HuH-7.5 (cell line): ENCODE results near the gene TMEM117.
A peak's percentile ranks its signal among the peaks of the same experiment; 100 is the strongest.

Experiments used
- DNase-seq: peaks from one replicate; pipeline ENCODE4 v3.0.0; 2011; ENCODE audit warnings: low spot score

TMEM117 gene

DNA sequence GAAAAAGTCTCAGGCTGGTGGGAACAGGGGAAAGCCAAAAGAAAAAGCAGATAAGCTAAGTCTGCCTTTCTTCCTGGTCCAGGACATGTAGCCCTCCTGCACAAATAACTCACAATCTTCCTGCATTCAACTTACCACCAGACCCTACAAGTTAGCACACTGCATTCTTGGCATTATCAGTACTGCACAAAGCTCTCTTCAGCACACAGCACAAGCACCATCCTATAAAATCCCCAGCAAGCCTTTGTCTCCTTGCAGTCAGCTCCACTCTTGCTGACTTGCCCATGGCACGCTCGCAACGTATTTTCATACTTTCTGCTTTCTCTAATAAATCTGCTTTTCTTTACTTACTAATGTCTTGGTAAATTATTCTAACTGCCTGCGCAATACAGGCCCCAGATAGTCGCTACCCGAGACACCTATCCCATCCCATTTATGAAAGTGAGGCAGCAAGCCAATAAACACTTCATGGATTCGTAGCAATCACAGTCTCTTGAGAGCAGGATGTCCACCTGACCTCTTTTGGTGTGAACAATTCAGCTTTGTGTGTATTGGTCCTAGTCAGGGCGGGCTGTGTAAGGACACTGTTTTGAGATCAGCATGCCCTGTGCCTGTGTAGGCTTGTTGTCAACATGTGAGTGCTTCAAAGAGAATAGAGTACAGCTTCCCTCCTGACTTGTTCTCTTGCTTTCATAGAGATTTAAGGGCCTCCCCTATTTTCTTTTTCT, 49.0 kb downstream of the TMEM117 start:
- no peak for DNase-seq

GRCh38 chr12:43887397-43887796, 51.5 kb downstream of the TMEM117 start:
- no peak for DNase-seq

GRCh38 chr12:43891856-43892574, 56.1 kb downstream of the TMEM117 start:
- no peak for DNase-seq

DNA sequence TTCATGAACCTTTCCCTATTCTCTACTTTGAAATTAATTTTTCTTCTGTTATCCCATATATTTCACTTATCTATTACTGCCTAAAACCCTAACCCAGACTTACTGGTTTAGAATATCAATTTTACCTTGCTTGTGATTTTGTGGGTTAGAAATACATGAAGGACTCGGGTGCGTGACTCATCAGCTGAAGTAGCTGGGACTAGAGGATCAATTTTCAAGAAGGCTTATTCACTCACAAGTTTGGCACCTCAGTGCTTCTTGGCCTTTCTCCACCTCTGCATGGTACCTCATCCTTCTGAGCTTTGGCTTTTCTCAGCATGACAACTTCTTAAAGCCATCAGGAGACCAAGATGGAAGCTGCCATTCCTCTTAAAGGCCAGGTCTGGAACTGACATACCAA, 57.8 kb downstream of the TMEM117 start:
- no peak for DNase-seq

DNA sequence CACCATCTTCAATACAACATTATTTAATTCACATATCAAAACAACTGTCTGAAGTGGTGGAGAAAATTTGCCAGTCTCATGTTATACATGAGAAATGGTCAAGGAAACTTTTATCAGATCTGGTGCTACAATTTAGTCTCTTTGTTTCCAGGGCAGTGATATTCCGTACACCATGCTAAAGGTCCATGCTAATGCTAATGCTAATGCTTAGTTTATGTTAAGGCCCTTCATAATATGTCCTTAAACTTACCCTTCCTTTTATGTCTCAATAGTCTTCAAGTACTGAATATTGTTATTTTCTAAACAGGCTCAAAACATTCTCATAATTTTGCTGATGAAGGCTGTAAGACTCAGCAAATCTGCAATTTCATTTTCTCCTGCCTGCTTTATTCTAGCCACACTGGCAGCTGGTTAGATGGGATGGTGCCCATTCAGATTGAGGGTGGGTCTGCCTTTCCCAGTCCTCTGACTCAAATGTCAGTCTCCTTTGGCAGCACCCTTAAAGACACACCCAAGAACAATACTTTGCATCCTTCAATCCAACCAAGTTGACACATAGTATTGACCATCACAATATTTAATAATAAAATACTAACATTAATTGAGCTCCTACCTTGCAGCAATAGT, 59.8 kb downstream of the TMEM117 start:
- DNase-seq: no peak

DNA sequence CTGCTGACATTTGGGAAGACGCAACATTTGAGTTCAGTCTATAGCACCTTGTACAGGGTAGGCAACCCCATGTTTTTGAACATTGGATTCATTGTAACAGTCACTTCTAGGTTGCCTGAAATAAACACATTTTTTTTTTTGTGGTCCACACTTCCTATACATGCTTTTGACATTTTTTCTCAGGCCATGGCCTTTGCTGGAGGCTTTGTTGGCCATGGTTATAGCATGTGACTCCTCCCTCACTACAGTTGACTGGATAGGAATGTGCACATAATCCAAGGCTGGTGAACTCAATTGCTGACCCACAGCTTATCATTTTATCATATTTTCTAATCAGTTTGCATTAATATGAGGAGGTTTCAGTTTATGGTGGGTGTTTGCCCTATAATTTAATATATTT, 60.6 kb downstream of the TMEM117 start:
- no peak for DNase-seq

DNA sequence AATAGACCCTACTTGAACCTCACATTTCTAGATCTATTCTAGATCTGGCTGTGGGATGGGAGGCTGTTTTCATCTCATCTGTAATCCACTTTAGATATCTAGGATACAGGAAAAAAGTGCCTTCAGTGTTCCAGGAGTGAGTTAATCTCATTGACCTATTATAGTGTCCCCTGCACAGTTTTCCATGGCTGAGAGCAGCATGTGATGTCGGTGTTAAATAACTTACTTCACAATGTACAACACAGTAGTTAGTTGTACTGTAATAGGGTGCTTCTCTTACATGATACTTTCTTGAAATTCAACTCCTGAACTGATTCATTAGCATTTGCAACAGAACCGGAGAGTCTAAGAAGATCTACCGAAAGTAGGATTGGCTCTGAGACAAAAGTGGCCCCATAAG, 62.6 kb downstream of the TMEM117 start:
- no peak for DNase-seq

DNA sequence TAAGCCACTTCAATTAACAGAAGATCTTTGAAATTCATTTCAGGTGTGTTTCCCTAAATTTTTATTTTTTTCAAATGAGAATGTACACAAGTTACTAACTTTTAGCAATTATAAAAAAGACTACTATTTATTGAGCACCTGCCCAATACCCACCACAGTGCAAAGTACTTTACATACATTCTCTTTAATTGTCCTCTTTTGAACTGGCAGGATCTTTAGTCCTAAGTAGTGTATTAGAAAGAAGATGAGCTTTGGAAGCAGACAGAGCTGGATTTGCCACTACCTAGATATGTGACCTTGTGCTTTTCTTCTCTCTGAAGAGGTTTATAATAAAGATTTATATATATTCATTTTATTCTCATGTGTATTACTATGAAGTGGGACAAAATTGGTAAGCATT, 63.7 kb downstream of the TMEM117 start:
- no peak for DNase-seq

- DNase-seq: no peak
Measured at GRCh38 chr12:43903686-43904085, 67.8 kb downstream of the TMEM117 start.

DNA sequence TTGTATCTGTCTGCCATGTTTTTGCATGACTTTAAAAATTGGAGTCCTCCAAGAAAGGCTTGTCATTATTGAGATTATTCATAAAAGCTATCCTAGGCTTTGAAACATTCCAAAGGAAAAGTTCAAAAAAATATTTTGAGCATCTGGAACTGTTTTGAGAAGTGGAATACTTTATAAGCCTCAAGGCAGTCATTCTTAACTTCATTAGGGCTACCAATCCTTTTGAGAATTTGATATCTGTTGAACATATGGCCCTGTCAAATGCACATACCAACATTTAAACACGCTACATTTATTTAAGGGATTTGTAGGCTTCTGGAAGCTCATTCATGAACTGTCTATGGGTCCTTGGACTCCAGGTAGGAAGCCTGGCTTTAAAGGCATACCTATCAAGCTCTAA, 77.0 kb downstream of the TMEM117 start:
- no peak for DNase-seq

- no peak for DNase-seq
Measured at GRCh38 chr12:43914391-43914790, 78.5 kb downstream of the TMEM117 start.

DNA sequence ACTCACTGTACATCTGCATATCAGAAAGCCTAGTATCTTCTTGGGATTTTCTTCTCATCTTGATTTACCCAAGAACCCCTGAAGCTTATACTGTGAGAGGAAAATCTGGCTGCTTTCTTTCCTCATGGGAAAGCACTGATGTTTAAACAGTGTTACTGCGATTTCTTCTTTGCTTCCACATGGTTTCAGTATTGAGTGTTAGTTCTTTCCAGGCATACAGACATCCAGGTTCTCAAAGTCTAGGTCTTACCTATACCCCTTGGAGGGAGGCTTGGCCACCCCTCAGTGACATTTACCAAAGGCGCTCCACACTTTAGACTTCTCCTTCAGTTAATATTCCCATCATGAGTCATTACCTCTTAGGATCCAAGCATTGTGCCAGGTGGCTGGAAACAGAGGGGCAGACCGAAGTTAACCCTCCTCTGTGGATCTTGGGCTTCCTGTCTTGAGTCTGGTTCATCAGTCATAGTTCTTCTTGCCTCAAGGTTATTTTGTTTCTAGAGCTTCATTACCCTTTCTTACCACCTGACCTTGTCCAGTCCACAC, 79.1 kb downstream of the TMEM117 start:
- no peak for DNase-seq

DNA sequence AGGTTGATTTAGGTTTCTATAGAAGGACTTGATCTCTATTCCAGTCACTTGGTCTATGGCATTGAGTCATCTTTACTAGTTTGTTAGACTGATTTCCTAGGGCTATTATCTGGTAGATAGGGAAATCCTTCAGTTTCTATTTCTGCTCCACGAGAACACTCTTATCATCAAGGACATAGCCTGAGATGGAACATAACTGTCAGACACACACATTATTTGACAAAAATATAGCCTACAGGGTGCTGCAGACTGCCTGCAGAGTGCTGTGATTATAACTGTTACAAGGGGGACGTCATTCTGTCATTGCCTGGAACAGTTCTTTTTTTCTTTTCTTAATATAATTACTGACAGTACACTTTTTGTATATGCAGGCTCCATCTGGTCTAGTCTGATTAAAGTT, 82.0 kb downstream of the TMEM117 start:
- no peak for DNase-seq

- DNase-seq: no peak
Measured at GRCh38 chr12:43921666-43922337, 85.9 kb downstream of the TMEM117 start.

DNA sequence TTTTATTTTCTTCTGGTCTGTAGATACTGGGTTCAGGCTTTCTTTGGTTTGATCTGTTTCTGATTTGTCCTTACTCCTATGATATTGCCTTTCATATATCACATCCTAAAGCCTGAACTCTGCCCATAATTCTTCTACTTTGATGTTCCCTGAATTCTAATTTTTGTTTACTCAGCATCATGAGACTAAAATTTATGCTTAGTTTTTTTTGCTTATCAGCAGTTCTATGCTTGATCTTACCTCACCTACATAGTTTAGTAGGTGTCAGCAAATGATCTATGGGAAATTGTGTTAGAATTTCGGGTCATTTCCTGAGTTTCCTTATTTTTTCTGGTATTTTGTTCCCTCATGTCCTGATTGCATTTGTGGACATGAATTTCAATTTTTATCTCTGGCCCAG, 94.2 kb downstream of the TMEM117 start:
- DNase-seq: no peak

- DNase-seq: no peak
Measured at GRCh38 chr12:43931187-43931586, 95.3 kb downstream of the TMEM117 start.

DNA sequence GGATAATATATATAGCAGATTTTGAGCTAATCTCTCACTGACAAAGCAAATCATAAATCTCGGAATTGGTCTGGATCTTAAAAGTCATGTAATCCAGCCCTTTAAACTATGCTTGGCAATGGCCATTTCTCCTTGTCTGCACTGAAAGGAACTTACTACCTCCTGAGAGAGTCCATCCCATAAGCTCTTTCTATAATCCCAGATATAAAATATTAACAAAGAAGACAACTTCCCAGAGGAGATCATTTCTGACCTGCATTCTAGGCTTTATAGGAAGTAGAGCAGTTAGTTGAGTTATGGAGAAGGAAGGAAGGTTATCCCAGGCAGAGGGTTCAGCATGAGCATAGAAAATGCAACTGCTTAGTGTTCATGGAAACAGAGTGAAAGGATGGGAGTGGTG, 99.7 kb downstream of the TMEM117 start:
- no peak for DNase-seq

DNA sequence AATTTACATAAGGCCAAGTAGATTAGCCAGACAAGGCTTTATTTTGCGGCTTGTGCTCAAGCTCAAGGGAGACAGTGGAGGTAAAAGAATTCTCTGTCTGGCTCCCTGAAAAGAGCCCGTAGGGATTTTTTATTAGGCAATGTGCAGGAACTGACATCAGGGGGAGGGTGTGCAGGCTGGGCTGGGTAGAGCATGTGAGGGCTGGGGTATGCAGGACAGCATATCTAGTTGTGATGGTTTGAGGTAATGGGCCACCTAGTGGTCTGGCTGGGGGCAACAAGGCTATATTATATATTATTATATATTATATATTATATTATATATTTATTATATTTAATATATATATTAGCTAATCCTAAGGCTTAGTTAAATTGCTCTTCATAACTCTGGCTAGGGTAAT, 102.1 kb downstream of the TMEM117 start:
- peak; percentile 9 for DNase-seq

- DNase-seq: no peak
Measured at GRCh38 chr12:43942379-43942778, 106.5 kb downstream of the TMEM117 start.

DNA sequence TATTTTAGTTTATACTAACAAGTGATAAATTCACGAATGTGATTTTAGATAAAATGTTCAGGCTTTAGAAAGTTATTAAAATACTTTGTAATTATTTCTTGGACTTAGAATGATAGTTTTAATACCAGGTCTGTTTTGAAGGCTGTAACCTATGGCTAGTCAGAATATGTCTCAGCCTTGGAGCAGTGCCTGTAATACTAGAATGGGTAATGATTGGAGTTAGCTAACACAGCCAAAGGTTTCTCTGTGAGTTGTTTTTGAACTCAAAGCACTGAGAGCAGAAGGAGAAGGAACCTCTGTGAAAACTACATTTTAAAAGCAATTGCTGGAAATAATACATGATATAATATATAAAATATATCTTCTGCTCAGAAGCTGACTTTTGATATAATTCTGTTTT, 110.1 kb downstream of the TMEM117 start:
- no peak for DNase-seq

GRCh38 chr12:43951286-43951685, 115.4 kb downstream of the TMEM117 start:
- DNase-seq: no peak

GRCh38 chr12:43957732-43958372, 122.0 kb downstream of the TMEM117 start:
- DNase-seq: peak; percentile 31
